Mucosa of descending colon (tissue), 3 donors: ENCODE results near the gene ACHE. TPM values are rescaled to one million over a fixed set of nuclear protein-coding genes. Genes with fewer than 3 reads are reported as not detected.

Source experiments
- ATAC-seq: fragments of 200-7000 bp; cut with Tn5 transposase; one replicate; pipeline ENCODE4 v1.9.1; 2020; ENCODE audit warnings: mild to moderate bottlenecking, moderate library complexity
- DNase-seq, 3 donors: peaks; one replicate each; pipeline ENCODE4 v3.0.0-alpha.2; 2020
- H3K36me3 ChIP-seq: fragments of 200-600 bp; one replicate; pipeline ENCODE4 v1.8.0; 2021; ENCODE audit warnings: low read depth, mild to moderate bottlenecking
- H3K4me1 ChIP-seq: fragments of 200-600 bp; one replicate; pipeline ENCODE4 v1.8.0; 2021; ENCODE audit warnings: low read depth, mild to moderate bottlenecking
- H3K4me3 ChIP-seq: fragments of 200-600 bp; one replicate; pipeline ENCODE4 v1.8.0; 2021; ENCODE audit warnings: mild to moderate bottlenecking
- H3K9me3 ChIP-seq: fragments of 200-600 bp; one replicate; pipeline ENCODE4 v1.8.0; 2021; ENCODE audit warnings: mild to moderate bottlenecking
- intact Hi-C, 2 donors: fragments of 100-400 bp; cut with DNase I in 1 of 2; cut with micrococcal nuclease in 1 of 2; formaldehyde crosslinking; loops; one replicate each; pipeline versions ENCODE4 v1.11.0 to v1.11.1; 2022; cut with DNase I, micrococcal nuclease
- total RNA-seq, 3 donors: library from RNA; stranded (reverse); fragmentation: NEBNext Ultra II Directional in 2 of 3; extraction: Animal tissue kit (Norgen Biotek cat#: 25700) in 2 of 3; gene quantifications; one replicate each; pipeline versions ENCODE4 v1.2.1 to v1.2.4, GENCODE V29; 2021 to 2023
- TF ChIP-seq, protein P1 (sequence below): fragments of 200-600 bp; IDR thresholded peaks from one replicate; pipeline ENCODE4 v1.8.0; 2022; ENCODE audit warnings: antibody characterized with exemption, mild to moderate bottlenecking
- donor health status: DM: no; HTN: no; CAD: no; lungs with moderate emphysema.
- donor health status: DM: no; HTN: no; CAD: no.
- donor health status: DM: no; HTN: yes; CAD: no.

Gene ACHE
- total RNA-seq, 3 donors from 2014 or later, result 16.2 to 41.4 (median 20.9) TPM

DNA sequence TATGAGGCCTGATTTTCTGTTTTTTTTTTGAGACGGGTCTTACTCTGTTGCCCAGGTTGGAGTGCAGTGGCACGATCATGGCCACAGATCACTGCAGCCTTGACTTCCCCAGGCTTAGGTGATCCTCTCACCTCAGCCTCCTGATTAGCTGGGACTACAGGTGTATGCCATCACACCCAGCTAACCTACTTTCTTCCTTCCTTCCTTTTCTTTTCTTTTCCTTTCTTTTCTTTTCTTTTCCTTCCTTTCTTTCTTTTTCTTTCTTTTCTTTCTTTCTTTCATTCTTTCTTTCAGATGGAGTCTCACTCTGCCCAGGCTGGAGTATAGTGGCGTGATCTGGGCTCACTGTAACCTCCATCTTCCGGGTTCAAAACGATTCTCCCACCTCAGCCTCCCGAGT, 17.0 kb downstream of the ACHE start:
- ATAC-seq (no peak), DNase-seq (no peak)
- intact Hi-C loops, result no loop called here
- no peaks in the 10 kb centered on the region for H3K9me3 ChIP-seq
- H3K4me3 ChIP-seq, result no peak overlapping the region
- TF ChIP-seq, protein P1, sequence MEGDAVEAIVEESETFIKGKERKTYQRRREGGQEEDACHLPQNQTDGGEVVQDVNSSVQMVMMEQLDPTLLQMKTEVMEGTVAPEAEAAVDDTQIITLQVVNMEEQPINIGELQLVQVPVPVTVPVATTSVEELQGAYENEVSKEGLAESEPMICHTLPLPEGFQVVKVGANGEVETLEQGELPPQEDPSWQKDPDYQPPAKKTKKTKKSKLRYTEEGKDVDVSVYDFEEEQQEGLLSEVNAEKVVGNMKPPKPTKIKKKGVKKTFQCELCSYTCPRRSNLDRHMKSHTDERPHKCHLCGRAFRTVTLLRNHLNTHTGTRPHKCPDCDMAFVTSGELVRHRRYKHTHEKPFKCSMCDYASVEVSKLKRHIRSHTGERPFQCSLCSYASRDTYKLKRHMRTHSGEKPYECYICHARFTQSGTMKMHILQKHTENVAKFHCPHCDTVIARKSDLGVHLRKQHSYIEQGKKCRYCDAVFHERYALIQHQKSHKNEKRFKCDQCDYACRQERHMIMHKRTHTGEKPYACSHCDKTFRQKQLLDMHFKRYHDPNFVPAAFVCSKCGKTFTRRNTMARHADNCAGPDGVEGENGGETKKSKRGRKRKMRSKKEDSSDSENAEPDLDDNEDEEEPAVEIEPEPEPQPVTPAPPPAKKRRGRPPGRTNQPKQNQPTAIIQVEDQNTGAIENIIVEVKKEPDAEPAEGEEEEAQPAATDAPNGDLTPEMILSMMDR, result no peak
- H3K4me1 ChIP-seq, result peaks cover 23% of the 10 kb centered on the region
- H3K36me3 ChIP-seq, result no peaks in the 10 kb centered on the region

DNA sequence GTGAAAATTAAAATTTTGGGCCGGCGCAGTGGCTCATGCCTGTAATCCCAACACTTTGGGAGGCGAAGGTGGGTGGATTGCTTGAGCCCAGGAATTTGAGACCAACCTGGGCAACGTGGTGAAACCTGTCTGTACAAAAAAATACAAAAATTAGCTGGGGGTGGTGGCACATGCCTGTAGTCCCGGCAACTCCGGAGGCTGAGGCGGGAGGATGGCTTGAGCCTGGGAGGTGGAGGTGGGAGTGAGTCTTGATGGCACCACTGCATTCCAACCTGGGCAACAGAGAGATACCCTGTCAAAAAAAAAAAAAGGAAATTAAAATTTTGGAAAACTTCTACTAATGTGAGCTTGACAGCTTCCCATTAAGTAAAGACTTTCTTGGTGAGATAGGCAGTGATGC, 17.7 kb downstream of the ACHE start:
- H3K9me3 ChIP-seq, result no peaks in the 10 kb centered on the region
- no peak for ATAC-seq
- DNase-seq, result no peak
- TF ChIP-seq, protein P1, result no peak
- H3K4me3 ChIP-seq, result no peak overlapping the region
- intact Hi-C loops, result no loop called here
- H3K36me3 ChIP-seq, result no peaks in the 10 kb centered on the region
- H3K4me1 ChIP-seq, result peaks cover 23% of the 10 kb centered on the region

DNA sequence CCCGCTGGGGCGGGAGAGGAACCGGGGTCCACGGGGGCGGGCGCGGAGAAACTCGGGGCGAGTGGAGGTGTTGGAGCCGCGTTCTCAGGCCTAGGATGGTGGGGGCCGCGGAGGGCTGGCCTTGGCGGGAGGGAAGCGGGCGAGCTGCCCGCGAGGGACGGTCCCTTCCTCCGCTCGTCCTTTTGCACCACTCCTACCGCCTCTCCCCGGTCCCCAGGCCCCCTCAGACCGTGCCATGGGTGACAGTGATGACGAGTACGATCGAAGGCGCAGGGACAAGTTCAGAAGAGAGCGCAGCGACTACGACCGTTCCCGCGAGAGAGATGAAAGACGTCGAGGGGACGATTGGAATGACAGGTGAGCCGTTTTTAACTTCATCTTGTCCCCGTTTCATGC, 20.3 kb downstream of the ACHE start:
- TF ChIP-seq, protein P1, result no peak
- Histone ChIP-seq H3K9me3 (no peaks in the 10 kb centered on the region), H3K36me3 (no peaks in the 10 kb centered on the region), H3K4me3 (peak overlapping the region; percentile 79), H3K4me1 (peaks cover 23% of the 10 kb centered on the region)
- DNase-seq (no peak), ATAC-seq (peak; percentile 50)
- intact Hi-C loops, result no loop called here

DNA sequence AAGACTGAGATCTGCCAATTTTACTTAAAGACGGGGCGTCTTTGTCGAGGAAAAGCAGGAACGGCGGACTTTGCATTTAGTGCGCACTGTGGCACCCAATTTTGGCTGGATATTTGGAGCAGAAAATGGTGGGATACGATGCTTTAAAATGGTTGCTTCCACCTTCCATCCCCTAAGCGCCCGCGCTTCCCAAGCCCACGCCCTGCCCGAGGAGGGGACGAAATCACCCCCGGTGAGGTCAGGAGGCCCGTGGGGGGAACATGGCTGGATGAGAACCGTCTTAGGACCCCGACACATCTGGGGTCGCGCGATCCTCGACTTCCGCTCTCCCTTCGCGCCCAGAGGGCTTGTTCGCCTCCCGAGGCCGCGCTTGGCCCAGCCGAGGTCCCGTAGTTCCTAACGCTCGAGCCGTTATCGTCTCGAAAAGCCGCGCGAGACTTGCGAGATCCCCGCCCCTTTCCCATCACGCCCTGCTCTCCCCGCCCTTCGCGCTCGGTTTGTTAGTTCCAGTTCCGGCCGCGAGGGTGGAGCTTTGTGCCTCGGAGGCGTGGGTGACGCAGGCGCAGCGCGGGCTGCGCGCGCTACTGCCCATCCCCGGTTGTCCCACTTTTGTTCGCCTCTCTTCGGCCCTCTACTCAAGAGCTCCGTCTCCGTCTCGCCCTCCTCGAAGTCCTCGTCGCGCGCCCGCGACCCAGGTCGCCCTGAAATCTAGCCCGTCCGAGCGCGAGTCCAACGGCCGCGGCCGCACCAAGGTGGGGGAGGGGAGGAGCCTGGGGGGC, 20.9 kb downstream of the ACHE start, which contains the start of gene SRRT:
Gene SRRT, plus strand, starts transcription at position 527 of the 779 bp plus-strand sequence. CDS start 488 bp downstream, outside the sequence.
- Histone ChIP-seq H3K36me3 (no peaks in the 10 kb centered on the region), H3K4me1 (peaks cover 23% of the 10 kb centered on the region), H3K4me3 (peak within 1 kb of the TSS; percentile 79), H3K9me3 (no peaks in the 10 kb centered on the region)
- DNase-seq, result peak; percentile 99
- peak; percentile 98 for ATAC-seq
- intact Hi-C loops, result no loop called here
- TF ChIP-seq, protein P1, result peak; percentile 50

DNA sequence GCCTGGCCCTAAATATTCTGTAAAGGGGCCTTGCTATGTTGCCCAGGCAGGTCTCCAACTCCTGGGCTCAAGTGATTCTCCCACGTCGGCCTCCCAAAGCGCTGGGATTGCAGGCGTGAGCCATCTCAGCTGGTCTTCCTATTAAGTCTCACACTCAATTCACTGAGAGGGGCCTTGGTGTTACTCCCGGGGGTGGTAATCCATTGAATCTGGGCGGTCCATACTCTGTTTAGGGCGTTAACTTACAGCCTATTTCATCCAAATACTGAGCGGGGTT, 21.4 kb downstream of the ACHE start:
- TF ChIP-seq, protein P1, result no peak
- Histone ChIP-seq H3K36me3 (no peaks in the 10 kb centered on the region), H3K4me3 (peak overlapping the region; percentile 79), H3K4me1 (peaks cover 23% of the 10 kb centered on the region), H3K9me3 (no peaks in the 10 kb centered on the region)
- intact Hi-C loops, result no loop called here
- DNase-seq (peak in 1 of 3 donors; percentile 47), ATAC-seq (no peak)
